Epithelial cell of proximal tubule (primary cell): ENCODE measurements around the gene PPP1CC. TPM values are rescaled to one million over a fixed set of nuclear protein-coding genes. Genes with fewer than 3 reads are reported as not detected.
"Not testable (repeated sequence)": the region's sequence is repeated elsewhere in the genome, so short reads cannot be mapped to it uniquely, and the experiment has no call there.

ENCODE experiments used
- DNase-seq: peaks from one replicate; pipeline ENCODE4 v3.0.0-alpha.2; 2011; ENCODE audit warnings: low read depth
- H3K4me3 ChIP-seq: 2 replicates; pipeline ENCODE4 v1.5.1; 2011; ENCODE audit warnings: low read depth, mild to moderate bottlenecking, low read length
- CTCF ChIP-seq: conservative IDR thresholded peaks from 2 replicates; pipeline ENCODE4 v1.5.1; 2012; ENCODE audit warnings: low read depth, mild to moderate bottlenecking, low read length
- total RNA-seq: library from RNA; depleted of rRNA; stranded (reverse); fragments of >200 nt; gene quantifications from 2 replicates; pipeline ENCODE4 v1.2.3, GENCODE V29; 2015

Gene PPP1CC
- total RNA-seq, 1 donor from 2014 or later, result 86.3 TPM

GRCh38 chr12:110726708-110727369 lies 15.9 kb downstream of the PPP1CC start:
- no peak overlapping the region for H3K4me3 ChIP-seq
- no peak for DNase-seq
- TF ChIP-seq CTCF, result no peak

GRCh38 chr12:110726028-110726427 lies 16.7 kb downstream of the PPP1CC start:
- no peak for TF ChIP-seq CTCF
- DNase-seq, result no peak
- no peak overlapping the region for H3K4me3 ChIP-seq

- no peak for DNase-seq
- no peak overlapping the region for H3K4me3 ChIP-seq
- no peak for TF ChIP-seq CTCF
These were observed 17.4 kb downstream of the PPP1CC start for GRCh38 chr12:110725267-110725666.

GRCh38 chr12:110722892-110723291 lies 19.8 kb downstream of the PPP1CC start:
- not testable (repeated sequence) for DNase-seq, H3K4me3 ChIP-seq

GRCh38 chr12:110721570-110721969 lies 21.1 kb downstream of the PPP1CC start:
- no peak overlapping the region for H3K4me3 ChIP-seq
- TF ChIP-seq CTCF, result no peak

GRCh38 chr12:110720516-110720915 lies 22.2 kb downstream of the PPP1CC start:
- DNase-seq, result no peak
- TF ChIP-seq CTCF, result no peak
- no peak overlapping the region for H3K4me3 ChIP-seq

More at GRCh38 chr12:110721570-110721969, 21.1 kb downstream of the PPP1CC start:
- DNase-seq, result no peak

- TF ChIP-seq CTCF, result no peak
- H3K4me3 ChIP-seq, result no peak overlapping the region
- DNase-seq, result no peak
These were observed 24.3 kb downstream of the PPP1CC start for GRCh38 chr12:110718222-110718908.
